Left hindlimb (tissue), 1 donor: ENCODE measurements around the gene POLR3H.

Source experiments
- DNase-seq: peaks from one replicate; pipeline ENCODE4 v3.0.0-alpha.2; 2018

Gene POLR3H

GRCh38 chr22:41534219-41534618 lies 10.1 kb downstream of the POLR3H start:
- no peak for DNase-seq

- DNase-seq: peak; percentile 66
Measured at GRCh38 chr22:41532908-41533825, 11.1 kb downstream of the POLR3H start.

- no peak for DNase-seq
Measured at GRCh38 chr22:41531715-41532477, 12.4 kb downstream of the POLR3H start.

GRCh38 chr22:41530890-41531714 lies 13.2 kb downstream of the POLR3H start:
- no peak for DNase-seq

- DNase-seq: no peak
Measured at GRCh38 chr22:41528938-41529561, 15.2 kb downstream of the POLR3H start.

GRCh38 chr22:41528132-41528766 lies 16.0 kb downstream of the POLR3H start:
- no peak for DNase-seq

GRCh38 chr22:41526830-41527799 lies 17.2 kb downstream of the POLR3H start:
- DNase-seq: no peak

GRCh38 chr22:41526226-41526829 lies 17.9 kb downstream of the POLR3H start:
- no peak for DNase-seq

- DNase-seq: no peak
Measured at GRCh38 chr22:41525450-41526225, 18.6 kb downstream of the POLR3H start.

- DNase-seq: no peak
Measured at GRCh38 chr22:41524809-41525449, 19.3 kb downstream of the POLR3H start.

GRCh38 chr22:41524251-41524661 lies 20.0 kb downstream of the POLR3H start:
- DNase-seq: no peak

- DNase-seq: no peak
Measured at GRCh38 chr22:41523464-41524221, 20.6 kb downstream of the POLR3H start.

GRCh38 chr22:41522813-41523212 lies 21.5 kb downstream of the POLR3H start:
- DNase-seq: no peak

- DNase-seq: no peak
Measured at GRCh38 chr22:41521126-41521525, 23.1 kb downstream of the POLR3H start.

GRCh38 chr22:41518048-41518347 lies 26.3 kb downstream of the POLR3H start:
- DNase-seq: no peak

GRCh38 chr22:41517172-41518047 lies 26.9 kb downstream of the POLR3H start:
- DNase-seq: no peak

GRCh38 chr22:41516462-41516861 lies 27.8 kb downstream of the POLR3H start:
- no peak for DNase-seq
